Ishikawa (cell line): Measurements from ENCODE around the gene SQSTM1.

Experiments used
- CEBPB ChIP-seq: IDR thresholded peaks from 2 replicates; pipeline ENCODE4 v1.6.1; 2012
- CREB1 ChIP-seq: IDR thresholded peaks from 2 replicates; pipeline ENCODE4 v1.6.1; 2012; ENCODE audit warnings: low read depth
- EP300 ChIP-seq: IDR thresholded peaks from 2 replicates; pipeline ENCODE4 v1.6.1; 2012; ENCODE audit warnings: borderline replicate concordance
- FOXM1 ChIP-seq: IDR thresholded peaks from 2 replicates; pipeline ENCODE4 v1.6.1; 2012; ENCODE audit warnings: low read depth, borderline replicate concordance
- RAD21 ChIP-seq: IDR thresholded peaks from 2 replicates; pipeline ENCODE4 v1.6.1; 2012; ENCODE audit warnings: low read depth
- TF ChIP-seq, protein P1 (sequence below): IDR thresholded peaks from 2 replicates; pipeline ENCODE4 v1.6.1; 2012

- TF ChIP-seq CEBPB (no peak), CREB1 (no peak), FOXM1 (no peak), EP300 (no peak), RAD21 (no peak)
- TF ChIP-seq, protein P1, sequence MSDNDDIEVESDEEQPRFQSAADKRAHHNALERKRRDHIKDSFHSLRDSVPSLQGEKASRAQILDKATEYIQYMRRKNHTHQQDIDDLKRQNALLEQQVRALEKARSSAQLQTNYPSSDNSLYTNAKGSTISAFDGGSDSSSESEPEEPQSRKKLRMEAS = no peak
These were observed 10.2 kb downstream of the SQSTM1 start for GRCh38 chr5:179830818-179831468.
